Ishikawa (cell line): ENCODE results near the gene LATS2.

ENCODE experiments used
- CEBPB ChIP-seq: IDR thresholded peaks from 2 replicates; pipeline ENCODE4 v1.6.1; 2012
- CREB1 ChIP-seq: IDR thresholded peaks from 2 replicates; pipeline ENCODE4 v1.6.1; 2012; ENCODE audit warnings: low read depth
- EGR1 ChIP-seq: IDR thresholded peaks from 2 replicates; pipeline ENCODE4 v1.6.1; 2012
- EP300 ChIP-seq: IDR thresholded peaks from 2 replicates; pipeline ENCODE4 v1.6.1; 2012; ENCODE audit warnings: borderline replicate concordance
- NFIC ChIP-seq: IDR thresholded peaks from 2 replicates; pipeline ENCODE4 v1.6.1; 2012
- RAD21 ChIP-seq: IDR thresholded peaks from 2 replicates; pipeline ENCODE4 v1.6.1; 2012; ENCODE audit warnings: low read depth
- TAF1 ChIP-seq: IDR thresholded peaks from 2 replicates; pipeline ENCODE4 v1.6.1; 2012; ENCODE audit warnings: low read depth, mild to moderate bottlenecking
- TEAD4 ChIP-seq: IDR thresholded peaks from 2 replicates; pipeline ENCODE4 v1.6.1; 2012
- YY1 ChIP-seq: IDR thresholded peaks from 2 replicates; pipeline ENCODE4 v1.6.1; 2012; ENCODE audit warnings: low read depth
- TF ChIP-seq, protein P1 (sequence below): IDR thresholded peaks from 2 replicates; pipeline ENCODE4 v1.6.1; 2012; ENCODE audit warnings: low read depth, mild to moderate bottlenecking
- TF ChIP-seq, protein P2 (sequence below): IDR thresholded peaks from 2 replicates; pipeline ENCODE4 v1.6.1; 2012

DNA sequence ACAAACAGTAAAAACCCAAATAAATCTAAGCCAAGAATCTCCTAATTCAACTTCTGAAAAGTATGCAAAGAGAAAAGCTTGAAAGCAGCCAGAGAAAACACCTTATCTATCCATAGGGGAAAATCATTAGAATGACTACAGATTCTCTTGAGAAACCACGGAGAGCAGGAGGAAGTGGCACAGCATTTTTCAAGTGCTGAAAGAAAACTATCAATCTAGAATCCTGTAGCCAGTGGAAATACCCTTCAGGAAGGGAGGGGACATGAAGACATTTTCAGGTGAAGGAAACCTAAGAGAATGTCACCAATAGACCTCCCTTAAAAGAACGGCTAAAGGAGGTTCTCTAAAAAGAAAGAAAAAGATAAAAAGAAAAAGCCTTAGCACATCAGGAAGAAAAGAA is 92.6 kb downstream of the LATS2 start:
- TF ChIP-seq YY1 (no peak), NFIC (no peak), EP300 (no peak), TEAD4 (no peak), TAF1 (no peak), CEBPB (no peak), CREB1 (no peak), RAD21 (no peak), EGR1 (no peak)
- TF ChIP-seq, protein P1, sequence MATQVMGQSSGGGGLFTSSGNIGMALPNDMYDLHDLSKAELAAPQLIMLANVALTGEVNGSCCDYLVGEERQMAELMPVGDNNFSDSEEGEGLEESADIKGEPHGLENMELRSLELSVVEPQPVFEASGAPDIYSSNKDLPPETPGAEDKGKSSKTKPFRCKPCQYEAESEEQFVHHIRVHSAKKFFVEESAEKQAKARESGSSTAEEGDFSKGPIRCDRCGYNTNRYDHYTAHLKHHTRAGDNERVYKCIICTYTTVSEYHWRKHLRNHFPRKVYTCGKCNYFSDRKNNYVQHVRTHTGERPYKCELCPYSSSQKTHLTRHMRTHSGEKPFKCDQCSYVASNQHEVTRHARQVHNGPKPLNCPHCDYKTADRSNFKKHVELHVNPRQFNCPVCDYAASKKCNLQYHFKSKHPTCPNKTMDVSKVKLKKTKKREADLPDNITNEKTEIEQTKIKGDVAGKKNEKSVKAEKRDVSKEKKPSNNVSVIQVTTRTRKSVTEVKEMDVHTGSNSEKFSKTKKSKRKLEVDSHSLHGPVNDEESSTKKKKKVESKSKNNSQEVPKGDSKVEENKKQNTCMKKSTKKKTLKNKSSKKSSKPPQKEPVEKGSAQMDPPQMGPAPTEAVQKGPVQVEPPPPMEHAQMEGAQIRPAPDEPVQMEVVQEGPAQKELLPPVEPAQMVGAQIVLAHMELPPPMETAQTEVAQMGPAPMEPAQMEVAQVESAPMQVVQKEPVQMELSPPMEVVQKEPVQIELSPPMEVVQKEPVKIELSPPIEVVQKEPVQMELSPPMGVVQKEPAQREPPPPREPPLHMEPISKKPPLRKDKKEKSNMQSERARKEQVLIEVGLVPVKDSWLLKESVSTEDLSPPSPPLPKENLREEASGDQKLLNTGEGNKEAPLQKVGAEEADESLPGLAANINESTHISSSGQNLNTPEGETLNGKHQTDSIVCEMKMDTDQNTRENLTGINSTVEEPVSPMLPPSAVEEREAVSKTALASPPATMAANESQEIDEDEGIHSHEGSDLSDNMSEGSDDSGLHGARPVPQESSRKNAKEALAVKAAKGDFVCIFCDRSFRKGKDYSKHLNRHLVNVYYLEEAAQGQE = no peak
- TF ChIP-seq, protein P2, sequence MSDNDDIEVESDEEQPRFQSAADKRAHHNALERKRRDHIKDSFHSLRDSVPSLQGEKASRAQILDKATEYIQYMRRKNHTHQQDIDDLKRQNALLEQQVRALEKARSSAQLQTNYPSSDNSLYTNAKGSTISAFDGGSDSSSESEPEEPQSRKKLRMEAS = no peak
